HK-2 (cell line): ENCODE measurements around the gene MUC4.

Experiments
- DNase-seq: peaks from one replicate; pipeline ENCODE4 v3.0.0-alpha.2; 2018; ENCODE audit not compliant: unreplicated experiment

Gene MUC4

DNA sequence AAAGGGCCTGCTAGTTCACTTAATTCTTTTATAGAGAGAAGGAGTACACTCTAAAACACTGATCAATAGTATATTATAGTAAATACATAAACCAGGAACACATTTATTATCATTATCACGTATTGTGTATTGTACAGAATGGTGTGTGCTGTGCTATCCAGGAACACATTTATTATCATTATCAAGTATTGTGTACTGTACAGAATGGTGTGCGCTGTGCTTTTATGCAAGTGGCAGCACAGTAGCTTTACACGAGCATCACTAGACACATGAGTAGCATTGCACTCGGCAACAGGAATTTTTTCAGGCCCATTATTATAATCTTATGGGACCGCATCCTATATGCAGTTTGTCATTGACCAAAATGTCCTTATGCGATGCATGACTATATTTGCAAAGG is 111.9 kb downstream of the MUC4 start:
- no peak for DNase-seq

DNA sequence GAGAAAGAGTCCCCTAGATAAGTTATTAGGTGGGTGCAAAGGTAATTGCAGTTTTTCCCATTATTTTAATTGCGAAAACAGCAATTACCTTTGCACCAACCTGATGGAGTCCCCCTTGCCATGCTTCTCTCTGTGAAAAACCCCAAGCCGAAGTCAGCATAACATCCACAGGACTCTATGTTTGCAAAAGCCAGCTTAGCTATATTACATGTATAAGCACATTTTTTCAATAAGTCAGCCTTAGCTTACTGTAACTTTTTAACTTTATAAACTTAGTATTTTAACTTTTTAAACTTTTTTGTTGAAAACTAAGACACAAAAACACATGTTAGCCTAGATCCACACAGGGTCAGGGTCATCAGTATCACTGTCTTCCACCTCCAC is 112.3 kb downstream of the MUC4 start:
- DNase-seq: no peak

DNA sequence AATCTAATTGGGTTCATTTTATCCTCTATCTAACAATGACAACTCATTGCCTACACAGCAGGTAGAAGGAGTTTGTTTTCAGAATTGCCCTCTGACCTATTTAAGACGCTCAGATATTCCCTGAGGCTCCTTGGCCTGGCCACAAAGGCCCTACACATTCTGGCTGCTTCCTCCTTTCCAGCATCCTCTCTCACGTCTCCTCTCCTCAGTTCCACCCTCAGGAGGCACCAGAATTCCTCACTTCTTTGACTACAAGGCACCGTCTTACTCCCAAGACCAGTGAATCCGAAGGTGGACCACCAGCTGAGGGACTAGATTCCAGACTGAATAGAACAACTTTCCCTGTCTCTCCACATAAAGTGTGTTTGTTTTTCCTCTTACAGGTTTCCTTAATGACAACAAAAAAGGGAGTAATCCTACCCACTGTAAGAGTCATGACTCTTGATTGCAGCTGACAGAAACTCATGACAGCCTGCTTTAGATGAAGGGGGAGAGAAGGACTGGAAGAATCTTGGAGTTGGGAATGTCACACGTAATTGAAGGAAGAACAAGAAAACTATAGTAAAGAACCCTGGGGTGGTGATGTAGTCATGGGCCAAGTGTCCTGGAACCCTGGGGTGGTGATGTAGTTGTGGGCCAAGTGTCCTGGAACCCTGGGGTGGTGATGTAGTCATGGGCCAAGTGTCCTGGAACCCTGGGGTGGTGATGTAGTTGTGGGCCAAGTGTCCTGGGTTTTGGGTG is 112.9 kb downstream of the MUC4 start:
- DNase-seq: no peak

DNA sequence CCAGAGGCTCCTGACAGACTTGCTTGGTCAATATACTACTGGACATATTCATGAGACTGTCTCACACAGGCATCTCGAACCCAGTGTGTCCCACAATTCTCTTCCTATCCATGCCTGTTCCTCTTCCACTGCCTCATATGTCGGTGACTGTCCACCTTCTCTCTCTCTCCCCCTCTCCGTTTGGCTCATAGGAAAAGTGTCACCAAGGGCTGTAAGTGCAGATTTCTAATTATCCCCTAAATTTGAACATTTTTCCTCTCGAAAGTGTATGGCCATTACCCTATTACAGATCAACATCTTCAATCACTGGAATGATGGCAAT is 113.4 kb downstream of the MUC4 start:
- no peak for DNase-seq

DNA sequence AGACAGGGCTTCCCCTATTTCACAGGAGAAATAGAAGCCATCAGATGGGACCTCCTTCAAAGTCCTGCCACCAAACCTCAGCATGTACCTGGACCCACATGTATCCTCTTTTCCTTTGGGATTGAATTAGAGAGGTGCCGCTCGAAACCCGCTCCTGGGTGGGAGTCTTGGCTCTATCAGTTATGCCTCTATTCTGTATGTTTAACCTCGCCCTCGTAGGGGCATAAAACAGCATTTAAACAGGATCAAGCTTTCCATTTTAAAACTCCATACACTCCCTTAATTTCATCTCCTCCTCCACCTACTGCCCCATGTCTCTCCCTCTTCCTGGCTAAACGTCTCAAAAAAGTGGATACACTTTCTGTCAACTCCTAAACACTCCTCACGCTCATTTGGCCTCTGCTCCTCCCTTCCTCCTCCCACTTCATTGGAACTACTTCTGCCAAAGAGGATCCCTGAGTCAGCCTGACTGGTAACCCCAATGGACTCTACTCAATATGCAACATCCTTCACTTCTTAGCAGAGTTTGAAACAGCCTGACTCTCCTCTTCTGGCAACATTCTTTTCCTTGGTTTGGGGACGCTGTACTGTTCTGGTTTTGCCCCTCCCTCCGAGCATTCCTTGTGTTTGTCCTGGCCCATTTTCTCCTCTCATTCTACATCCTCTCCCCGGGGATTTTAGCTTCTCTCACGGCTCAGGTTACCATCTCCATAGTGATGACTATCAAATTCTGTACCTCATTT is 114.0 kb downstream of the MUC4 start:
- no peak for DNase-seq
